Erythroblast (primary cell): ENCODE measurements around the gene CHRM1.
"Not testable (repeated sequence)": the region's sequence is repeated elsewhere in the genome, so short reads cannot be mapped to it uniquely, and the experiment has no call there.

Source experiments
- GATA1 ChIP-seq: IDR thresholded peaks from 2 replicates; pipeline ENCODE4 v1.6.1; 2011; ENCODE audit warnings: low read depth, mild to moderate bottlenecking, control low read depth, low read length, moderate library complexity
- POLR2A ChIP-seq: IDR thresholded peaks from 2 replicates; pipeline ENCODE4 v1.6.1; 2011; ENCODE audit warnings: mild to moderate bottlenecking, low read length

- TF ChIP-seq POLR2A, GATA1: not testable (repeated sequence)
Observed at GRCh38 chr11:62861564-62862192, 59.5 kb downstream of the CHRM1 start.
